CD14-positive monocyte (primary cell): ENCODE measurements around the gene LYRM7. TPM values are rescaled to one million over a fixed set of nuclear protein-coding genes. Genes with fewer than 3 reads are reported as not detected.

ENCODE experiments used
- DNase-seq, 3 donors: peaks; one replicate each; pipeline ENCODE4 v3.0.0-alpha.2; 2011 to 2022
- H2AFZ ChIP-seq: 2 replicates; pipeline ENCODE4 v1.6.0; 2012; ENCODE audit warnings: mild to moderate bottlenecking, low read depth, low read length, inconsistent platforms; ENCODE audit not compliant: insufficient read depth, poor library complexity, severe bottlenecking
- H3K27ac ChIP-seq, 2 donors: 1 replicate in 1 of 2; 2 replicates in 1 of 2; pipeline ENCODE4 v1.5.1; 2012 to 2013; ENCODE audit warnings: low read length in 2 of 2, control low read depth in 1 of 2, inconsistent platforms in 1 of 2, low read depth in 1 of 2, mild to moderate bottlenecking in 1 of 2
- H3K27me3 ChIP-seq, 2 donors: one replicate each; pipeline versions ENCODE4 v1.6.0 to v1.6.1; 2011 to 2013; ENCODE audit warnings: low read length in 2 of 2; ENCODE audit not compliant: control insufficient read depth in 2 of 2, insufficient read depth in 2 of 2
- H3K36me3 ChIP-seq, 2 donors: replicated peaks in 1 of 2; 1 replicate in 1 of 2; 2 replicates in 1 of 2; pipeline versions ENCODE4 v1.5.1 to v1.6.1; 2012 to 2013; ENCODE audit warnings: low read length in 2 of 2, control low read depth in 1 of 2, inconsistent platforms in 1 of 2, mild to moderate bottlenecking in 1 of 2; ENCODE audit not compliant: insufficient read depth in 2 of 2, control insufficient read depth in 1 of 2
- H3K4me1 ChIP-seq, 2 donors: 1 replicate in 1 of 2; 2 replicates in 1 of 2; pipeline versions ENCODE4 v1.5.1 to v1.6.1; 2012 to 2013; ENCODE audit warnings: low read length in 2 of 2, control low read depth in 1 of 2, inconsistent platforms in 1 of 2, mild to moderate bottlenecking in 1 of 2, moderate library complexity in 1 of 2; ENCODE audit not compliant: insufficient read depth in 2 of 2, control insufficient read depth in 1 of 2
- H3K4me2 ChIP-seq: replicated peaks from 2 replicates; pipeline ENCODE3; 2012; ENCODE audit warnings: low read length, moderate library complexity, mild to moderate bottlenecking; ENCODE audit not compliant: poor library complexity, severe bottlenecking; ENCODE audit errors: extremely low read depth
- H3K4me3 ChIP-seq, 3 experiments: fragments of 200-600 bp in 1 of 3; sonication (generic) in 1 of 3; replicated peaks in 1 of 3; 1 replicate in 2 of 3; 2 replicates in 1 of 3; pipeline ENCODE4 v1.5.1; 2011 to 2013; ENCODE audit warnings: low read length in 3 of 3, mild to moderate bottlenecking in 3 of 3, control low read depth in 2 of 3, low read depth in 2 of 3, inconsistent platforms in 1 of 3, moderate library complexity in 1 of 3
- H3K79me2 ChIP-seq: 2 replicates; pipeline ENCODE4 v1.6.0; 2012; ENCODE audit warnings: mild to moderate bottlenecking, control low read depth, inconsistent platforms, low read length, moderate library complexity; ENCODE audit not compliant: insufficient read depth
- H3K9ac ChIP-seq: 2 replicates; pipeline ENCODE4 v1.6.0; 2017; ENCODE audit warnings: low read length, mild to moderate bottlenecking; ENCODE audit not compliant: insufficient read depth, poor library complexity, severe bottlenecking
- H3K9me3 ChIP-seq, 2 donors: replicated peaks in 1 of 2; 1 replicate in 1 of 2; 2 replicates in 1 of 2; pipeline versions ENCODE4 v1.5.1 to v1.6.1; 2012 to 2013; ENCODE audit warnings: low read length in 2 of 2, control low read depth in 1 of 2; ENCODE audit not compliant: control insufficient read depth in 1 of 2, insufficient read depth in 1 of 2
- H4K20me1 ChIP-seq: 2 replicates; pipeline ENCODE4 v1.6.0; 2012; ENCODE audit warnings: mild to moderate bottlenecking, low read length, control low read depth, moderate library complexity; ENCODE audit not compliant: insufficient read depth
- H3K27ac Mint-ChIP-seq, 7 donors: one replicate each; pipeline ENCODE4 v1.8.0; 2020; ENCODE audit warnings: mild to moderate bottlenecking in 7 of 7, mixed read lengths in 7 of 7, moderate library complexity in 6 of 7, inconsistent platforms in 2 of 7
- H3K27me3 Mint-ChIP-seq, 3 donors: one replicate each; pipeline ENCODE4 v1.8.0; 2021 to 2022; ENCODE audit warnings: low read depth in 3 of 3, mild to moderate bottlenecking in 3 of 3, mixed read lengths in 3 of 3, moderate library complexity in 3 of 3, inconsistent platforms in 1 of 3
- H3K36me3 Mint-ChIP-seq, 2 donors: one replicate each; pipeline ENCODE4 v1.8.0; 2020; ENCODE audit warnings: mixed read lengths in 2 of 2, inconsistent platforms in 1 of 2, mild to moderate bottlenecking in 1 of 2
- H3K4me1 Mint-ChIP-seq: one replicate; pipeline ENCODE4 v1.8.0; 2020; ENCODE audit warnings: mild to moderate bottlenecking, mixed read lengths
- H3K4me3 Mint-ChIP-seq, 2 donors: one replicate each; pipeline ENCODE4 v1.8.0; 2020; ENCODE audit warnings: mild to moderate bottlenecking in 2 of 2, mixed read lengths in 2 of 2, moderate library complexity in 1 of 2
- H3K9me3 Mint-ChIP-seq, 7 donors: one replicate each; pipeline ENCODE4 v1.8.0; 2020 to 2022; ENCODE audit warnings: mixed read lengths in 7 of 7, mild to moderate bottlenecking in 6 of 7, moderate library complexity in 6 of 7, inconsistent platforms in 2 of 7
- CTCF ChIP-seq: fragments of 200-600 bp; IDR thresholded peaks from one replicate; pipeline ENCODE4 v1.8.0; 2022; ENCODE audit warnings: antibody characterized with exemption, mild to moderate bottlenecking
- intact Hi-C, 2 donors: fragments of 100-400 bp; cut with micrococcal nuclease; formaldehyde crosslinking; loops; one replicate each; pipeline versions ENCODE4 v1.15.0 to v1.15.1; 2023
- polyA plus RNA-seq, 3 donors: library from polyadenylated mRNA; depleted of rRNA in 1 of 3; unstranded in 2 of 3; stranded (reverse) in 1 of 3; fragments of 300-500 nt in 2 of 3; fragments of >200 nt in 1 of 3; fragmentation: Illumina TruSeq in 2 of 3; gene quantifications; 1 replicate in 2 of 3; 2 replicates in 1 of 3; pipeline ENCODE4 v1.2.3, GENCODE V29; 2012 to 2021

LYRM7 gene
- polyA plus RNA-seq, 3 donors = 3.1 to 3.7 (median 3.2) TPM

- peaks cover 47 to 50% of the 10 kb centered on the region in 2 donors for H3K4me1 ChIP-seq
- H3K4me3 ChIP-seq = no peak overlapping the region
- H3K27ac ChIP-seq = no peak overlapping the region
- H3K4me1 Mint-ChIP-seq = peaks cover 9% of the 10 kb centered on the region
- no peaks in the 10 kb centered on the region for H4K20me1 ChIP-seq
- H3K9me3 Mint-ChIP-seq = peaks cover 0 to 3% (median 0%) of the 10 kb centered on the region in 7 donors
- DNase-seq = peak in 2 of 3 donors; percentile 48 to 63
- peak overlapping the region in 1 of 7 donors; percentile 86 for H3K27ac Mint-ChIP-seq
- peaks cover 0 to 6% of the 10 kb centered on the region in 2 donors for H3K36me3 Mint-ChIP-seq
- no peaks in the 10 kb centered on the region for H3K79me2 ChIP-seq
- no peak overlapping the region for H3K4me2 ChIP-seq
- H2AFZ ChIP-seq = no peak overlapping the region
- H3K4me3 Mint-ChIP-seq = no peak overlapping the region
- H3K27me3 ChIP-seq = no peaks in the 10 kb centered on the region
- intact Hi-C loops = loop anchor here in 1 of 2 donors (10.0 kb wide), 1 partner anchor 53 kb away; no protein-coding TSS in a partner anchor
- H3K36me3 ChIP-seq = no peaks in the 10 kb centered on the region
- H3K9ac ChIP-seq = no peak overlapping the region
- H3K9me3 ChIP-seq = no peaks in the 10 kb centered on the region
- TF ChIP-seq CTCF = no peak
- H3K27me3 Mint-ChIP-seq = no peaks in the 10 kb centered on the region
Observed at GRCh38 chr5:131221888-131222287, 51.1 kb downstream of the LYRM7 start.

DNA sequence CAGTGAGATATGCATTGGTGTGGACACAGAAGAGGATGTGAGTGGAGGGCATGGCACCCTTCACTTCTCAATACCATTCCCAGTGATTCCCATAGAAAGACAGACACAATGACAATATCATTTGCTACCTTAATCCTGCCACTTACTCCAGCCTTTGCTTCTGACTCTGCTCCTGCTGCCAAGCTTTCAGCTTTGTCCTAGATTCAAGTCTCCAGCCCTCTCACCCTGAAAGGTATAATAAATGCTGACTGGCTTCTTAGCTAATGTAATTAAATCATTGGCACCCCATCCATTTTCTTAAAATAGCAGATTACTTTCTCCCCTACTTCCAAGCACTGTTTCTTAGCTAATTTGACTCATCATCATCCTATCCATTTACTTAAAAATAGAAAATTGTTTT is 52.0 kb downstream of the LYRM7 start:
- Mint-ChIP-seq H3K4me3 (no peak overlapping the region), H3K27me3 (no peaks in the 10 kb centered on the region), H3K36me3 (peaks cover 0 to 6% of the 10 kb centered on the region in 2 donors), H3K27ac (peak overlapping the region in 1 of 7 donors; percentile 61), H3K4me1 (peaks cover 9% of the 10 kb centered on the region), H3K9me3 (peaks cover 0 to 3% (median 0%) of the 10 kb centered on the region in 7 donors)
- no peak overlapping the region for H3K4me2 ChIP-seq
- no peaks in the 10 kb centered on the region for H3K27me3 ChIP-seq
- H3K79me2 ChIP-seq = no peaks in the 10 kb centered on the region
- H3K27ac ChIP-seq = no peak overlapping the region
- no peaks in the 10 kb centered on the region for H3K9me3 ChIP-seq
- H2AFZ ChIP-seq = no peak overlapping the region
- DNase-seq = no peak
- no peak overlapping the region for H3K9ac ChIP-seq
- intact Hi-C loops = loop anchor here in 1 of 2 donors (10.0 kb wide), 1 partner anchor 52 kb away; no protein-coding TSS in a partner anchor
- TF ChIP-seq CTCF = no peak
- no peaks in the 10 kb centered on the region for H3K36me3 ChIP-seq
- no peak overlapping the region for H3K4me3 ChIP-seq
- no peaks in the 10 kb centered on the region for H4K20me1 ChIP-seq
- peaks cover 47 to 50% of the 10 kb centered on the region in 2 donors for H3K4me1 ChIP-seq
